Activated CD4-positive, alpha-beta T cell treated with anti-CD3 and anti-CD28 coated beads, Interleukin-2, amount 10 ng/mL, durations not matched to agents 24 days and 14 days (primary cell): Measurements from ENCODE around the gene SWI5. TPM values are rescaled to one million over a fixed set of nuclear protein-coding genes. Genes with fewer than 3 reads are reported as not detected.

Experiments used
- DNase-seq: peaks from one replicate; pipeline ENCODE4 v3.0.0; 2022
- H3K27ac Mint-ChIP-seq: one replicate; pipeline ENCODE4 v1.8.0; 2022; ENCODE audit warnings: mild to moderate bottlenecking, mixed read lengths
- H3K27me3 Mint-ChIP-seq: one replicate; pipeline ENCODE4 v1.8.0; 2022; ENCODE audit warnings: mixed read lengths
- H3K36me3 Mint-ChIP-seq: one replicate; pipeline ENCODE4 v1.8.0; 2022; ENCODE audit warnings: low read depth, mild to moderate bottlenecking, mixed read lengths
- H3K4me1 Mint-ChIP-seq: one replicate; pipeline ENCODE4 v1.8.0; 2021; ENCODE audit warnings: mixed read lengths
- H3K4me3 Mint-ChIP-seq: one replicate; pipeline ENCODE4 v1.8.0; 2022; ENCODE audit warnings: mild to moderate bottlenecking, moderate library complexity, mixed read lengths
- H3K9me3 Mint-ChIP-seq: one replicate; pipeline ENCODE4 v1.8.0; 2021; ENCODE audit warnings: mixed read lengths
- intact Hi-C: fragments of 100-400 bp; cut with micrococcal nuclease; formaldehyde crosslinking; loops from one replicate; pipeline ENCODE4 v1.15.1; 2023
- total RNA-seq: library from RNA; stranded (reverse); gene quantifications from 2 replicates; pipeline ENCODE4 v1.2.3, GENCODE V29; 2022

Gene SWI5
- total RNA-seq, 1 donor from 2014 or later: 13.6 TPM

- H3K27me3 Mint-ChIP-seq: no peaks in the 10 kb centered on the region
- H3K27ac Mint-ChIP-seq: no peak overlapping the region
- no peak overlapping the region for H3K4me3 Mint-ChIP-seq
- peaks cover 9% of the 10 kb centered on the region for H3K4me1 Mint-ChIP-seq
- intact Hi-C loops: no loop called here
- peaks cover 18% of the 10 kb centered on the region for H3K36me3 Mint-ChIP-seq
- no peaks in the 10 kb centered on the region for H3K9me3 Mint-ChIP-seq
- DNase-seq: no peak
These were observed 49.6 kb downstream of the SWI5 start for GRCh38 chr9:128325629-128326028.

GRCh38 chr9:128333451-128333869, 57.4 kb downstream of the SWI5 start:
- Mint-ChIP-seq H3K4me1 (no peaks in the 10 kb centered on the region), H3K9me3 (no peaks in the 10 kb centered on the region), H3K27me3 (no peaks in the 10 kb centered on the region), H3K4me3 (no peak overlapping the region), H3K27ac (no peak overlapping the region), H3K36me3 (peaks cover 6% of the 10 kb centered on the region)
- intact Hi-C loops: no loop called here
- DNase-seq: no peak

GRCh38 chr9:128335161-128335560, 59.1 kb downstream of the SWI5 start:
- H3K27ac Mint-ChIP-seq: no peak overlapping the region
- no peak for DNase-seq
- no peaks in the 10 kb centered on the region for H3K27me3 Mint-ChIP-seq
- peaks cover 4% of the 10 kb centered on the region for H3K36me3 Mint-ChIP-seq
- no peaks in the 10 kb centered on the region for H3K9me3 Mint-ChIP-seq
- no peak overlapping the region for H3K4me3 Mint-ChIP-seq
- peaks cover 1% of the 10 kb centered on the region for H3K4me1 Mint-ChIP-seq
- intact Hi-C loops: no loop called here

GRCh38 chr9:128335914-128336313, 59.8 kb downstream of the SWI5 start:
- no peak overlapping the region for H3K4me3 Mint-ChIP-seq
- H3K9me3 Mint-ChIP-seq: no peaks in the 10 kb centered on the region
- no peak overlapping the region for H3K27ac Mint-ChIP-seq
- H3K27me3 Mint-ChIP-seq: no peaks in the 10 kb centered on the region
- peaks cover 4% of the 10 kb centered on the region for H3K36me3 Mint-ChIP-seq
- no peak for DNase-seq
- H3K4me1 Mint-ChIP-seq: peaks cover 1% of the 10 kb centered on the region
- intact Hi-C loops: no loop called here

- Mint-ChIP-seq H3K27me3 (no peaks in the 10 kb centered on the region), H3K36me3 (peaks cover 5% of the 10 kb centered on the region), H3K4me1 (peaks cover 6% of the 10 kb centered on the region), H3K27ac (no peak overlapping the region), H3K9me3 (no peaks in the 10 kb centered on the region), H3K4me3 (no peak overlapping the region)
- intact Hi-C loops: no loop called here
- no peak for DNase-seq
These were observed 61.9 kb downstream of the SWI5 start for GRCh38 chr9:128337936-128338335.

Other genes with a start within 250 kb of the SWI5 start
- 9.6 and 11.1 TPM in 2 replicates for gene NAIF1, start 209.0 kb upstream of the SWI5 start, total RNA-seq
- 12.2 and 14.0 TPM in 2 replicates for gene SLC25A25, start 208.0 kb upstream of the SWI5 start, total RNA-seq
- gene PTGES2, start 148.5 kb upstream of the SWI5 start, total RNA-seq: 84.6 and 89.8 TPM in 2 replicates
- not detected in 2 replicates for gene LCN2, start 126.8 kb upstream of the SWI5 start, total RNA-seq
- gene BBLN, start 116.0 kb upstream of the SWI5 start, total RNA-seq: 89.3 and 91.4 TPM in 2 replicates
- 142 and 143 TPM in 2 replicates for gene CIZ1, start 84.7 kb upstream of the SWI5 start, total RNA-seq
- gene DNM1, start 72.9 kb upstream of the SWI5 start, total RNA-seq: 0.95 and 1.5 TPM in 2 replicates
- gene GOLGA2, start 269 bp upstream of the SWI5 start, total RNA-seq: 44.1 and 50.4 TPM in 2 replicates
- 40.4 and 43.0 TPM in 2 replicates for gene TRUB2, start 46.2 kb downstream of the SWI5 start, total RNA-seq
- 60.7 and 61.4 TPM in 2 replicates for gene COQ4, start 46.6 kb downstream of the SWI5 start, total RNA-seq
- gene SLC27A4, start 64.3 kb downstream of the SWI5 start, total RNA-seq: 37.0 and 37.9 TPM in 2 replicates
- gene URM1, start 95.1 kb downstream of the SWI5 start, total RNA-seq: 87.2 and 98.3 TPM in 2 replicates
- gene CERCAM, start 144.6 kb downstream of the SWI5 start, total RNA-seq: 1.3 and 1.6 TPM in 2 replicates
- 60.8 and 64.8 TPM in 2 replicates for gene ODF2, start 179.7 kb downstream of the SWI5 start, total RNA-seq
- 53.3 and 54.1 TPM in 2 replicates for gene GLE1, start 228.4 kb downstream of the SWI5 start, total RNA-seq